HG03354 (cell line): Measurements from ENCODE around the gene LMO7.
"Not testable (repeated sequence)": the region's sequence is repeated elsewhere in the genome, so short reads cannot be mapped to it uniquely, and the experiment has no call there.

Experiments used
- ATAC-seq: cut with Tn5 transposase; IDR thresholded peaks from one replicate; pipeline ENCODE4 v1.9.1; 2021; ENCODE audit warnings: mild to moderate bottlenecking; ENCODE audit not compliant: unreplicated experiment, poor library complexity, severe bottlenecking

LMO7 gene

GRCh38 chr13:75764251-75764925 is 128.3 kb downstream of the LMO7 start:
- no peak for ATAC-seq

DNA sequence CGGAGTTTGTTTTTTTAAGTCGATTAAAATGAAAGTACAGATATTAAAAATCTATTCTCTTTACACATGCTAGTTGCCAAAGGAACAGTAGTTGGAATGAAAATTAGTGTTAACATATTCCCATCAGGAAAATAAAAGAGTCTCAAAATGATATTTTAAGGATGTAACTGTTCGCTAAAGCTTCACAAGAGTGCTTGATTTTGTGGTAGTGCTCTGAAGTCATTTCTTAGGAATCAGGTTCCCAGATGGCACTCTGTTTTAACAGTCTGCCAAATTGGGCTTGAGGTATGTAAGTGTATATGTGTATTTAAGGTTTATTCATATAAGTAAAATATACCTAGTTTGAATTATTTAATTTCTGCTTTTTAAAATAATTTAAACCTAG is 128.8 kb downstream of the LMO7 start:
- no peak for ATAC-seq

GRCh38 chr13:75766636-75767035 is 130.5 kb downstream of the LMO7 start:
- no peak for ATAC-seq

DNA sequence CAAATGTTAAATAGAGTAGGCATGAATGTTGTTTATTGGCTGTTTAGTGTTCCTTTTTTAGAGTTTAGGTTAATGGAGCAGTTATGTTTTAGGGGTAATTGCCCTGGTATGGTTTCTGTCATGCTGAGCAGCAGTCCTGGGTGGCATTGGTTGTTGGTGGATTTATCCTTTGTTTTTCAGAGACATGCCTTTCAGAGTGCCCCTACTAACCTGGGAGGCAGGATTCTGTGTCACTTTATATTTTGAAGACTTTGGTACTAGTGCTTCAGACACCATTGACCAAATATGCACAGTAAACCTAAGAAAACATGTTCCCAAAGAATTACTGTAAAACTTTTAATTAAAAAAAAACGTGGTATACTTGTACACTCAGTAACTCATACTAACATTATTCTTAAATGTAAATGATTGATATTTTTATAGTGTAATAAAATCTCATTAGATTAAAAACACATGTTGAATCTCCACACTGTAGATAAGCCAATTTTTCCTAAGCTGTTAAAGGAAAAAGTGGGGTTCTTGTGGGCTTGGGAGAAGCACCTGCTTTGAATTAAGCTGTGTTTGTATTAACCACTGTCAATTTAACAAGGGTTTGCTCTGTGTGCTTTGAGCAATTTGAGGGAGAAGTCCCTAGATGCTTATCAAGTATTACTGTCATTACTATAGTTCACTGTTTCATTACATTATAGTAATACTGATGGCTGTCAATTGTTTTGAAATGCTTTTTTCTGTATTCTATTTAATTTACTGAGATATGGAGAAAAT is 133.2 kb downstream of the LMO7 start:
- no peak for ATAC-seq

DNA sequence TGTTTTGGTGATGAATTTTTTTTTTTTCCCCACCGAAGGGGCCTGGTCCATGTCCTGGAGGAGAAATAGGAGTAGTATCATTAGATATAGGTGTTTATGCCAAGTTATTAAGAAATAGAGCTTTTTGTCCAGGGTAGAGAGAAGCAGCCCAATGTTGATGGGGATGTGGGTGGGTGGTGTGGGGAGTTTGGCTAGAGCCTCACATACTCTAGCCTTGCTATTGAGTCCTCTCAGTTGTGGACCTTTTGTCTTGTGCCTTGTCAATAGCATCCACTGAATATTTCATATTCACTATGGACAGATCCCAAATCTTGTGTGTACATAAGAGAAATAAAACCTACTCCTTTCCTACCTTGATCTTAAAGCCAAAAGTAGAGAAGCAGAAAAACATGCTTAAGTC is 134.0 kb downstream of the LMO7 start:
- ATAC-seq, result no peak

GRCh38 chr13:75770592-75771011 is 134.5 kb downstream of the LMO7 start:
- no peak for ATAC-seq

DNA sequence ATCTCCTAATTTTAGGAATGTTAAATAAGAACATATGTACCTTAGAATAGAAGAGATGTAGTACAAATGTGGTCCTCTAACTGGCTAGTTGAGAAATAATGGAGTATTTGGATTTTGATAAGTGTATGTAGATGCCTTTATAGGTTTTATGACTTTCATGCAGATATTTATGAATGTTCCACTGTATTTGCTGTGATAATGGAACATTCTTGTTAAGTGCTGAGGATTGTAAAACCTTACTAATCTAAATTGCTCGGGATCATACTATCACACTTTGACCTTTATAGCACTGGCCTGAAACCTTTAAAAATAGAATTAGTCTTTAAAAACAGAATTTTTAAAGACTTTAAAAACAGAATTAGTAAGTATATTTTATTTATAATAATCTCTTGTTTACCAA is 135.1 kb downstream of the LMO7 start:
- no peak for ATAC-seq

- no peak for ATAC-seq
These were observed 135.7 kb downstream of the LMO7 start for GRCh38 chr13:75771818-75772217.

- ATAC-seq, result no peak
These were observed 138.0 kb downstream of the LMO7 start for GRCh38 chr13:75774176-75774575.

DNA sequence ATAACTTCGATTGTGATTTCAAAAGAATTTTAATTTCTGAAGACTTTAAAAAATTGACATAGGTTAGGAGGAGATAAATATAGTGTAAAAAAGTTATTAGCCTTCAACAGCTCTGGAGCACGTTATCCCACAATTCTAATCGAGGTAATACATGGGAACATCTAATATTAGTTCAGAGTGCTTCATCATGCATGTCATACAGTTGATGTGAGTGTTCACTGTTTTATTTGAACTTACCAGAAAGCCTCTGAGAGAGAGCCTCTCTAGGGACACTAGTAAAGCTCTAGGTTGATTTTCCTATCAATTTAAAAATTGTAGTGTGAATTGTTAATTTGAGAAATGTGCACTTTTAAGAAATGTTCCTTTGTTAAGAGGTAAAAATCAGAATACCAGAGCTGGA is 140.4 kb downstream of the LMO7 start:
- ATAC-seq, result no peak

DNA sequence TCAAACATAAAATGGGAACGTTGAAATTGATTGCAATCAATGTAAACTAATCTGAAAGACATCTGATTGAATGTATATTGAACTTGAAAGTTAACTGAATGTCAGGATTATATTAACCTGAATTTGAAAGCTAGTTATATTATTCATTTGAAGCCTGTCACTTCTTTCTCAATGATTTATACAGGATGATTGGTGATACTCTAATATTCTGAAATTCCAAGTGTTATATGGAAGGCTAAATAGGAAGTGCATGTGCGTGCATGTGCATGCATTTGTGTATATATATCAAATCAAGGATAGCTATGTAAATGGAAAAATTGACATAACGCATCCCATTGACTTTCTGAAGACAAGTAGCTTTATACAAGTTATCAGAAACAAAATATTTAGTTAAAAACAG is 143.3 kb downstream of the LMO7 start:
- no peak for ATAC-seq

DNA sequence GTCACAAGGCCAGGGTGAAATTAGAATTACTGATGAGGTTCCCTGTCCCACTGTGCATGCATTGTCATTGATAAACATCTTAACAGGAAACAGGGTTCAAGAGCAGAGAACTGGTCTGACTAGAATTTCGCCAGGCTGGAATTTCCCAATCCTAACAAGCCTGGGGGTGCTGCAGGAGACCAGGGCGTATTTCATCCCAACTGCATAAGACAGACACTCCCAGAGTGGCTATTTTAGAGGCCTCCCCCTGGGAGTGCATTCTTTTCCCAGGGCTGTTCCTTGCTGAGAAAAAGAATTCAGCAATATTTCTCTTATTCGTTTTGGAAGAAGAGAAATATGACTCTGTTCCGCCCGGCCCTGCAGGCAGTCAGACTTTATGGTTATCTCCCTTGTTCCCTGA is 144.0 kb downstream of the LMO7 start:
- ATAC-seq, result not testable (repeated sequence)

DNA sequence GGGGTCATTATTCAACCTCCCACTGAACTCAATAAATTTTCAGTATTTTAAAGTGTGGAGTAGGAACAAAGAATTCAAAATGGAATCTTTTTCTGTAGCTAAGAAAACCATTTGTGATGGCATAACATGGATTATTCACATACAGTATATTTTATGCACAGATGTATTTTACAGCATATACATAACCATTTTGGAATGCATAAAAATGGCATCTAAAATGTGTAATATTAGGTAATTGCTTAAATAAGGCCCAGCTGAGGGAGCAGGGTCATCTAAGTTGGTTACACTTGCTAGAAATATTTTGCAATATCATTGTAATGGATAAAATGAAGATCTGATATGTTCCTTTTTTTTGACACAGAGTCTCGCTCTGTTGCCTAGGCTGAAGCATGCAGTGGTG is 146.9 kb downstream of the LMO7 start:
- ATAC-seq, result no peak

DNA sequence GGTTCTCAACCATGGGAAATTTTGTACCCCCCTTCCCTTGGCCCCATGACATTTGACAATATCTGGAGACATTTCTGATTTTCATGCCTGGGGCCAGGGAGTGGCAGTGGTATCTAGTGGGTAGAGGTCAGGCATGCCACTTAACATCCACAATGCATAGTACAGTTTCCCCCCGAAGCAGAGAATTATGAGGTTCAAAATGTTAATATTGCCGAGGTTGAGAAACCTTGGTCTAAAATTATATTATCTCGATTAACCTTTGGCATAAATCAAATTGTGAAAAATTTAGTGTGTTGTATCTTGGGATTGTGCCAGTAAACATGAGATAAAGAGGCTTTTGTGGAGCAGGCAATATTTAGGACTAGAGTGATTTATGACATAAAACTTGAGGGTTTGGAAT is 147.9 kb downstream of the LMO7 start:
- ATAC-seq, result no peak

GRCh38 chr13:75785130-75785529 is 149.0 kb downstream of the LMO7 start:
- no peak for ATAC-seq

- ATAC-seq, result no peak
These were observed 151.3 kb downstream of the LMO7 start for GRCh38 chr13:75787249-75787928.

DNA sequence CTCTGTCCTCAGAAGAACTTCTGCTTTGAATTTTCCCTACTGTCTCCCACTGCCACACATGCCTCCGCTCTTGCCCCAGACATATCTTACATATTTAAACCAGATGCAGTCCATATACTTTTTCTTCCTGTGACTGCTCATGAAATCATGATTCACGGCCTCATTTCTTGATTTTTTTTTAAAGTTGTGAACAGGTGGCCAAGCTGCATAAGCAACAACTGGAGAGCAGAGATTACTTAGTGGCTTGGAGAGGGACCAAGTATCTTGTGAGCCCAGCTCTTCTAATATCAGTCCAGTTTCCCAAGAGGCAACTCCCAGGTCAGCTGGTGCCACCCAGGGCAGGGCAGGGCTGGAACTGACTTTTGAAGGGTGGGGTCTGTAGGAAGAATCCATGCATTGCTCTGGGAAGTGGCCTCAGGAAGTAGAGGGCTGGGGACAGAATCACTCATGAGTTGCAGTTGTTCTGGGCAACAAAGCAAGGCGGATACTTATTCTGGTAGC is 152.4 kb downstream of the LMO7 start:
- no peak for ATAC-seq

DNA sequence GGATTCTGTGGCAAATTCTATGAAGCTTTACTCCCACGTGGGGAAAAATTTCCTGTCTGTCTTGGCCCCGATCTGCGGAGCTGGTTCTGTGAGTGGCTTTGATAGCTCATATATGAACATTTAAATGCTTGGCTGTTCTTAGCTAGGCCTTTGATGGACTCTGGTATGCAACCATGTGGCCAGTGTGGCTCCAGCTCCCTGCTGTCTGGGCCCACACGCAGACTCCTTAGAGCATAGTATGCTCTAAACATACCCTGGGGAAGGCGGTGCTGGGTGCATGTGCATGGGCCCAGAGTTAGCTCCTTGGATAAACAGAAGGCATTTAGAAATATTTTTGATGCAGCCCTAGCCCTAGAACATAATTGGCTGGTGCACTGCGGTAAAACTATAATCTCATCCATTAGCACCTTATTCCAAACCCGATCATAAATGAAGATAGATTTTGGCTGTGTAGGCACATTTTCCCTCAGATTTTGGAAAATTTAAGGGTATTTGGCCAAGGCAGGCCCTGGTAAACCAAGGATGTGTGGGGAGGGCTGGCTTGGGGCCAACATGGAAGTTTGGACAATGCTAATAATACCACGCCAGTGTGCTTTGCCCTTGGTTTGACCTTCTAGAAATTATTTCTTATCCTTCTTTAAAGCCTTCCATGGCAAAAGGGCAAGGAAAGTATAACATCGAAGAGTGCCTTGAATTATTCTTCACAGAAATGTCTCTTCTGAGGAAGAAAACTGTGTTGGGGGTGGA is 153.5 kb downstream of the LMO7 start:
- no peak for ATAC-seq

DNA sequence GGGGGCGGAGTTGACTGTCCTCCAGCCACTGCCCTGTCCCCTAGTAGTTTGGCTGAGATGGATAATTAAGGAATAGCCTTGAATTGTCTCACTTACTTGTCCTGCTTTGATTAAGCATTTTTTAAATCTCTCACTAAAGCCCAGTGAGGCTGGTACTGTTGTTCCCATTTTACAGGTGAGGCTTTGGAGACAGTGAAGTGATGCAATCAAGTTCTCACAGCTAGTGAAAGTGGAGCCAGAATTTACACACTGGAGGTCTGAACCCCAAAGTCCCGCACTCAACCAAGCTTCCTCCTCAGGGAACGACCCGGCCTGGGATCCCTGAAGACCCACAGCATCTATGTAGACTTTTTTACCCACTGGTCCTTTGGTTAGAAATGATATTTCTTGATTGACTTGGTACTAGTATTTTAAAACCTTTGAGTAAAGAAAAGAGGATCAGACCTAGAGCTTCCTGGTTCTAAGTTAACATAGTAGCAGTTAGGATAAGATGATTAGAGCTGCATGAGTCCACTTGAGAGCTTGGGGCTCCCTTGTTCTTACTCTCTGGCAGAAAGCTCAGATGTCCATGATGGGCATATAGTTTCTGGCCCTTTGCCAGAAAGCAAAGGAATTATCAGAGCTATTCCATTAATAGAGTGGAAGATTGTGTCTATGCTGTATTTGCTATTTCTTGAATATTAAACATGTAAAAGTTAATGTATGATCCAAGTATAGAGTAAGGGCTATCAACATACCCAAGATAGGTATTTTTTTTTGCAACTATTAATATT is 154.3 kb downstream of the LMO7 start:
- ATAC-seq, result no peak
